AG09319 (cell line): ENCODE measurements around the gene IL2RA.

Source experiments
- DNase-seq: peaks from one replicate; pipeline ENCODE4 v3.0.0-alpha.2; 2010; ENCODE audit warnings: low read depth; ENCODE audit errors: extremely low read depth
- CTCF ChIP-seq: IDR thresholded peaks from 2 replicates; pipeline ENCODE4 v1.5.1; 2011; ENCODE audit warnings: low read depth, mild to moderate bottlenecking, inconsistent platforms, low read length, moderate library complexity

Gene IL2RA

GRCh38 chr10:5983774-5984173 lies 78.4 kb downstream of the IL2RA start:
- DNase-seq = no peak
- no peak for TF ChIP-seq CTCF

GRCh38 chr10:5981529-5981928 lies 80.6 kb downstream of the IL2RA start:
- DNase-seq = no peak
- TF ChIP-seq CTCF = no peak

- TF ChIP-seq CTCF = no peak
Observed at GRCh38 chr10:5978230-5978489, 84.0 kb downstream of the IL2RA start.

GRCh38 chr10:5977471-5978229 lies 84.5 kb downstream of the IL2RA start, which contains the start of gene IL15RA:
Gene IL15RA, minus strand, starts transcription at chr10:5977543. Its CDS starts 51 bp downstream, at chr10:5977492.
- DNase-seq = peak; percentile 20
- no peak for TF ChIP-seq CTCF

More at GRCh38 chr10:5978230-5978489, 84.0 kb downstream of the IL2RA start:
- DNase-seq = no peak

GRCh38 chr10:5976512-5977470 lies 85.4 kb downstream of the IL2RA start:
- peak; percentile 7 for DNase-seq
- no peak for TF ChIP-seq CTCF

- no peak for TF ChIP-seq CTCF
- peak; percentile 37 for DNase-seq
Observed at GRCh38 chr10:5975641-5976473, 86.3 kb downstream of the IL2RA start.
